GM19324 (cell line): ENCODE data around the gene P4HA3.

ENCODE experiments used
- ATAC-seq: cut with Tn5 transposase; IDR thresholded peaks from one replicate; pipeline ENCODE4 v1.9.1; 2021; ENCODE audit warnings: mild to moderate bottlenecking, moderate library complexity; ENCODE audit not compliant: unreplicated experiment, low FRiP score

Gene P4HA3

GRCh38 chr11:74318241-74318932 lies 6.9 kb upstream of the P4HA3 start:
- ATAC-seq, result no peak

GRCh38 chr11:74316772-74317505 lies 5.5 kb upstream of the P4HA3 start:
- no peak for ATAC-seq

GRCh38 chr11:74312326-74312725 lies 886 bp upstream of the P4HA3 start:
- ATAC-seq, result no peak

- ATAC-seq, result no peak
Measured at GRCh38 chr11:74310857-74311256, 583 bp downstream of the P4HA3 start.

GRCh38 chr11:74307434-74307833 lies 4.0 kb downstream of the P4HA3 start:
- no peak for ATAC-seq

GRCh38 chr11:74306435-74307175 lies 4.8 kb downstream of the P4HA3 start:
- ATAC-seq, result no peak

GRCh38 chr11:74299015-74299414 lies 12.4 kb downstream of the P4HA3 start:
- no peak for ATAC-seq

GRCh38 chr11:74297484-74297883 lies 14.0 kb downstream of the P4HA3 start:
- ATAC-seq, result no peak

GRCh38 chr11:74288911-74289310 lies 22.5 kb downstream of the P4HA3 start:
- ATAC-seq, result no peak

GRCh38 chr11:74288161-74288560 lies 23.3 kb downstream of the P4HA3 start:
- no peak for ATAC-seq

- no peak for ATAC-seq
Measured at GRCh38 chr11:74284466-74284865, 27.0 kb downstream of the P4HA3 start.

GRCh38 chr11:74283580-74284180 lies 27.8 kb downstream of the P4HA3 start:
- ATAC-seq, result no peak

- ATAC-seq, result no peak
Measured at GRCh38 chr11:74282914-74283371, 28.5 kb downstream of the P4HA3 start.

GRCh38 chr11:74282421-74282820 lies 29.0 kb downstream of the P4HA3 start:
- ATAC-seq, result no peak

- no peak for ATAC-seq
Measured at GRCh38 chr11:74280494-74280893, 30.9 kb downstream of the P4HA3 start.

GRCh38 chr11:74279256-74279655 lies 32.2 kb downstream of the P4HA3 start:
- ATAC-seq, result no peak

- ATAC-seq, result no peak
Measured at GRCh38 chr11:74278721-74279161, 32.7 kb downstream of the P4HA3 start.

- ATAC-seq, result no peak
Measured at GRCh38 chr11:74278103-74278502, 33.3 kb downstream of the P4HA3 start.

GRCh38 chr11:74276581-74276980 lies 34.9 kb downstream of the P4HA3 start:
- ATAC-seq, result no peak

GRCh38 chr11:74272276-74272675 lies 39.2 kb downstream of the P4HA3 start:
- no peak for ATAC-seq
